Naive thymus-derived CD4-positive, alpha-beta T cell (primary cell): ENCODE measurements around the gene MARCHF10. TPM values are rescaled to one million over a fixed set of nuclear protein-coding genes. Genes with fewer than 3 reads are reported as not detected.
A peak's percentile ranks its signal among the peaks of the same experiment; 100 is the strongest.

Experiments used
- ATAC-seq: fragments of 150-1000 bp; cut with Tn5 transposase; 2 replicates; pipeline ENCODE4 v1.10.0; 2021; ENCODE audit warnings: mild to moderate bottlenecking, moderate library complexity
- CTCF ChIA-PET: fragments of 350-600 bp; sonication (Branson Sonifier 250); formaldehyde crosslinking; loops from one replicate; lab custom pipeline; 2021; ENCODE audit warnings: antibody characterized with exemption; lab: Charles Lee
- POLR2A ChIA-PET: fragments of 350-600 bp; sonication (Branson Sonifier 250); formaldehyde crosslinking; loops from one replicate; lab custom pipeline; 2021; ENCODE audit warnings: antibody characterized with exemption, inconsistent platforms; lab: Charles Lee
- DNase-seq, 9 donors: peaks; one replicate each; pipeline versions ENCODE4 v3.0.0 to v3.0.0-alpha.2; 2020 to 2022; ENCODE audit warnings: mixed read lengths in 1 of 9
- H3K27ac ChIP-seq: one replicate; pipeline ENCODE4 v1.7.0; 2013; ENCODE audit warnings: mild to moderate bottlenecking, low read depth, low read length, moderate library complexity
- H3K27me3 ChIP-seq, 2 donors: one replicate each; pipeline ENCODE4 v1.7.0; 2013; ENCODE audit warnings: low read length in 2 of 2, mild to moderate bottlenecking in 2 of 2, moderate library complexity in 2 of 2; ENCODE audit not compliant: control insufficient read depth in 2 of 2, insufficient read depth in 2 of 2
- H3K36me3 ChIP-seq, 3 experiments: 1 replicate in 2 of 3; 2 replicates in 1 of 3; pipeline ENCODE4 v1.7.0; 2013; ENCODE audit warnings: low read length in 3 of 3, mild to moderate bottlenecking in 3 of 3, moderate library complexity in 1 of 3; ENCODE audit not compliant: insufficient read depth in 3 of 3, control insufficient read depth in 2 of 3
- H3K4me1 ChIP-seq, 2 donors: one replicate each; pipeline ENCODE4 v1.7.0; 2013; ENCODE audit warnings: low read length in 2 of 2, mild to moderate bottlenecking in 2 of 2, moderate library complexity in 1 of 2; ENCODE audit not compliant: control insufficient read depth in 2 of 2, insufficient read depth in 2 of 2
- H3K4me3 ChIP-seq: 2 replicates; pipeline ENCODE4 v1.7.0; 2013; ENCODE audit warnings: mild to moderate bottlenecking, low read length
- H3K9me3 ChIP-seq, 3 experiments: 1 replicate in 2 of 3; 2 replicates in 1 of 3; pipeline ENCODE4 v1.7.0; 2013; ENCODE audit warnings: low read length in 3 of 3; ENCODE audit not compliant: control insufficient read depth in 2 of 3
- H3K27ac Mint-ChIP-seq, 9 donors: one replicate each; pipeline ENCODE4 v1.8.0; 2020 to 2022; ENCODE audit warnings: mixed read lengths in 9 of 9, mild to moderate bottlenecking in 8 of 9, moderate library complexity in 5 of 9, inconsistent platforms in 2 of 9
- H3K27me3 Mint-ChIP-seq, 5 donors: one replicate each; pipeline ENCODE4 v1.8.0; 2021 to 2022; ENCODE audit warnings: mixed read lengths in 5 of 5, mild to moderate bottlenecking in 1 of 5
- H3K36me3 Mint-ChIP-seq, 5 donors: one replicate each; pipeline ENCODE4 v1.8.0; 2020 to 2022; ENCODE audit warnings: mixed read lengths in 5 of 5, mild to moderate bottlenecking in 3 of 5, inconsistent platforms in 1 of 5
- H3K4me1 Mint-ChIP-seq, 7 donors: one replicate each; pipeline ENCODE4 v1.8.0; 2020 to 2022; ENCODE audit warnings: mixed read lengths in 7 of 7, mild to moderate bottlenecking in 3 of 7, inconsistent platforms in 1 of 7
- H3K4me3 Mint-ChIP-seq, 10 donors: one replicate each; pipeline ENCODE4 v1.8.0; 2020 to 2022; ENCODE audit warnings: mild to moderate bottlenecking in 10 of 10, mixed read lengths in 10 of 10, moderate library complexity in 6 of 10, inconsistent platforms in 2 of 10
- H3K9me3 Mint-ChIP-seq, 11 donors: one replicate each; pipeline ENCODE4 v1.8.0; 2020 to 2022; ENCODE audit warnings: mixed read lengths in 11 of 11, mild to moderate bottlenecking in 4 of 11, inconsistent platforms in 1 of 11, moderate library complexity in 1 of 11
- intact Hi-C, 2 donors: fragments of 100-400 bp; cut with micrococcal nuclease; formaldehyde crosslinking; loops; one replicate each; pipeline ENCODE4 v1.15.1; 2023
- polyA plus RNA-seq, 2 donors: library from polyadenylated mRNA; unstranded; fragments of 300-500 nt; fragmentation: Illumina TruSeq; gene quantifications; one replicate each; pipeline ENCODE4 v1.2.3, GENCODE V29; 2021
- total RNA-seq, 6 experiments: library from RNA in 5 of 6; stranded (reverse) in 5 of 6; gene quantifications; 1 replicate in 5 of 6; 2 replicates in 1 of 6; pipeline ENCODE4 v1.2.3 and lab custom pipeline; 2021 to 2026

Gene MARCHF10
- total and polyA plus RNA-seq, 7 experiments from 2014 or later, result 0.13 to 0.43 (median 0.29) TPM; not detected in 4

DNA sequence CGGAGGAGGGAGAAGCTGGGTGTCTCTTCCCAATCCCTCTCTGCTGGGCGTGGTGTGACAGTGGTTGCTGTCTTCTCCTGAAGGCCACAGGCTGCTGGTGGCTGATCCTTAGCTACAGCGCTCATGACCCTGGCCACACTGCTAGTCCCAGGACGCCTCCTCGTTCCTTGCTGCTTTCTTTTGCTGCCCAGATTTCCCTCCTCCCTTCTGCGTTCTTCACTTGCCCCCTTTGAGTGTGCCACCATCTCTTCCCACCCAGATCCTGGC lies 90.6 kb downstream of the MARCHF10 start:
- H3K36me3 Mint-ChIP-seq, result peaks cover 0 to 9% (median 0%) of the 10 kb centered on the region in 5 donors
- Histone ChIP-seq H3K36me3 (no peaks in the 10 kb centered on the region), H3K4me3 (no peak overlapping the region), H3K27me3 (no peaks in the 10 kb centered on the region), H3K27ac (no peak overlapping the region), H3K9me3 (no peaks in the 10 kb centered on the region), H3K4me1 (no peaks in the 10 kb centered on the region)
- peak overlapping the region in 1 of 9 donors; percentile 19 for H3K27ac Mint-ChIP-seq
- DNase-seq (no peak), ATAC-seq (no peak)
- intact Hi-C loops, result no loop called here
- peaks cover 0 to 4% (median 0%) of the 10 kb centered on the region in 7 donors for H3K4me1 Mint-ChIP-seq
- ChIA-PET CTCF (no interaction called here), POLR2A (no interaction called here)
- H3K4me3 Mint-ChIP-seq, result no peak overlapping the region
- peaks cover 0 to 42% (median 0%) of the 10 kb centered on the region in 5 donors for H3K27me3 Mint-ChIP-seq
- peaks cover 0 to 10% (median 0%) of the 10 kb centered on the region in 11 donors for H3K9me3 Mint-ChIP-seq

DNA sequence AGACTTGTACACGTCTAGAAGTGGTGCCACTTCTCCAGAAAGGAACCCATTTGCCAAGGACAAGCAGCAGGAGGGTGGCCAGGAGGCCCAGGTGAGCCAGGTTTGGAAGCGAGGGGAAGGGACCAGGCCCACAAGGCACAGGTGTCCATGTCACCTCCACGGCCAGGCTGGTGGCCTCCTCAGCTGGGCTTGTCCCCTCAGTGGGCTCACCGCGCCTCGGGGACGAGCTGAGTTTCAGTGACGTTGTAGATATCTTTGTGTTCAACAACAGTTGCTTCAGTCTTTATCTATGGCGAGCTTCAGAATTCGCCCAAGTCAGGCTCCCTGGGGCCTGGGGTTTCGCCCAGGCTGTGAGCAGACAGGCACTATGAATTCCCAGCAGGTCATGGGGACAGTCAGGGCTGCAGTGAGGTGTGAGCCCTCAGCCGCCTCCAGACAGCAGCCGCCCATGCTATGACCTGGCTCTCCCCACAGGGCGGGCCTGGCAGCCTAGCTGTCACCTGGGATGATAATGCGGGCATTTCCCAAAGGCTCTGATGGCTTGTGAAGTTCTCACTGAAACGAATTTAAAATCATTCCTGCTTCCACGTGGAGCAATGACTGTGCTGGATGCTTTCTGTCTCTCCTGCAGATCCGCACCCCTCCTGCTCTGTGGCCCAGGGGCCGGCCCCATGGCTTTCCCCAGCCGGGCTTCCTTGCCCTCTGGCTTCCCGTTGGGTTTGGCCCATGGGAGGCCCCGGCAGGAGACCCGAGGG lies 91.1 kb downstream of the MARCHF10 start:
- H3K36me3 Mint-ChIP-seq, result peaks cover 0 to 9% (median 0%) of the 10 kb centered on the region in 5 donors
- intact Hi-C loops, result no loop called here

DNA sequence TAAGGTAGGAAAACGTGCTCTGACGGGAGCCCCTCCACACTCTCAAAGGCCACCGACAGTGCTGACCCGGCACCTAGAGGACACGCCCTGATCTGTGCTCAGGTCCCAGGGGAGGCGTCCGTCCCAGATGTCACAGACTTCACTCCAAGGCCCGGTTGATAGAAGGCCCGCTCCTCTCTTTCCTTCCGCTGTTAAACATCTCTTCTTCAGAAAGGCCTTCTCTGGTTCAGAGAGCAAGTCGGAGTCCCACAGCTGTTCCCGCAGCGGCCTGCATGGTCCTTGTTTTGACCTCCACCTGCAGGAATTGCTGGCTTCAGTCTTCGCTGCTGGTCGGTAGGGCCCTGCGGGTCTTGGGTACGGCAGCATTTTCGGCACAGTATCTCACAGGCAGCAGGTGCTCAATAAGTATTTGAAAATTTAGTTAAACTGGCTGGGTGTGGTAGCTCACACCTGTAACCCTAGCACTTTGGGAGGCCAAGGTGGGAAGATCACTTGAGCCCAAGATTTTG lies 92.2 kb downstream of the MARCHF10 start:
- ChIA-PET CTCF (no interaction called here), POLR2A (no interaction called here)
- Histone ChIP-seq H3K27ac (no peak overlapping the region), H3K4me3 (no peak overlapping the region), H3K4me1 (no peaks in the 10 kb centered on the region), H3K36me3 (no peaks in the 10 kb centered on the region), H3K9me3 (no peaks in the 10 kb centered on the region), H3K27me3 (no peaks in the 10 kb centered on the region)
- H3K4me1 Mint-ChIP-seq, result peaks cover 0 to 4% (median 0%) of the 10 kb centered on the region in 7 donors
- peaks cover 0 to 31% (median 0%) of the 10 kb centered on the region in 5 donors for H3K27me3 Mint-ChIP-seq
- peaks cover 0 to 10% (median 0%) of the 10 kb centered on the region in 11 donors for H3K9me3 Mint-ChIP-seq
- H3K4me3 Mint-ChIP-seq, result no peak overlapping the region
- intact Hi-C loops, result no loop called here
- H3K36me3 Mint-ChIP-seq, result peaks cover 0 to 9% (median 0%) of the 10 kb centered on the region in 5 donors
- DNase-seq (no peak), ATAC-seq (no peak)
- no peak overlapping the region for H3K27ac Mint-ChIP-seq

More for the DNA sequence above, 91.1 kb downstream of the MARCHF10 start:
- Histone ChIP-seq H3K36me3 (no peaks in the 10 kb centered on the region), H3K4me3 (no peak overlapping the region), H3K27ac (no peak overlapping the region), H3K4me1 (no peaks in the 10 kb centered on the region), H3K9me3 (no peaks in the 10 kb centered on the region), H3K27me3 (no peaks in the 10 kb centered on the region)
- Mint-ChIP-seq H3K4me3 (no peak overlapping the region), H3K9me3 (peaks cover 0 to 10% (median 0%) of the 10 kb centered on the region in 11 donors), H3K4me1 (peaks cover 0 to 4% (median 0%) of the 10 kb centered on the region in 7 donors), H3K27ac (no peak overlapping the region), H3K27me3 (peaks cover 0 to 38% (median 0%) of the 10 kb centered on the region in 5 donors)
- DNase-seq, result no peak
- ATAC-seq, result no peak
- CTCF ChIA-PET, result no interaction called here
- POLR2A ChIA-PET, result no interaction called here

DNA sequence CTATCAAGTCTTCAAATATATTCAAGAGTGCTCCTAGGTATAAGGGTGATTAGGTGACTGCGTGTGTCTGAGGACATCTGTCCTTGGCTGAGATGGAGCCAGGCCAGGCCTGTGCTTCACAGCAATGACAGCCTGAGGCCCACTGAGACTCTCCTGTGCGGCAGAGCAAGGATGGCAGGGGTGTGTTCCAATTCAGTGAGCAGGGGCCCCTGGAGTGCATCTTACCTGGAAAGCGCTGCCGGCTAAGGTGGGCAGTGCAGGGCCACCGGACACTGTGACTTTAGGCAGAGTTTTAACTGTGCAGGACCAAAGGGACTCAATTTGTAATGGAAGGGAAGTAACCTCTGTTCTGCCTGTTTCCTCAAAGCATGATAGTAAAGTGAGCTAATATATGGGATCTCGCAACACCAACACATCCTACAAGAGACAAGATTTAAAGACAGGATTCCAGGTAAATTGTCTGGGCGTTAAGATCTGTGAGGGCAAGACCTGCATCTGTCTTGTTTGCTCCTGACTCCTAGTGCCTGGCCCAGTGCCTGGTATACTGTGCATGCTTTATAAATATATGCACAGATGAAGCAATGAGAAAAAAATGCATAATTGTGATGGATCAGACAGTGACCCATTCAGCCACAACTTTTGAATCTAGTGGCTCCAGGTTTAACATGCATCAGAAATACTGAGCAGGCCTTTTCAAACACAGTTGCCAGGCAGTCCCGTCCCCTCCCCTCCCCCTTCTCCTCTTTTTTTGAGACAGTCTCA lies 93.9 kb downstream of the MARCHF10 start:
- Mint-ChIP-seq H3K4me1 (peaks cover 0 to 3% (median 0%) of the 10 kb centered on the region in 7 donors), H3K36me3 (peaks cover 0 to 3% (median 0%) of the 10 kb centered on the region in 5 donors), H3K4me3 (no peak overlapping the region), H3K27me3 (peaks cover 0 to 24% (median 0%) of the 10 kb centered on the region in 5 donors), H3K9me3 (peaks cover 0 to under 1% (median 0%) of the 10 kb centered on the region in 11 donors), H3K27ac (peak overlapping the region in 1 of 9 donors; percentile 32)
- DNase-seq, result no peak
- Histone ChIP-seq H3K36me3 (no peaks in the 10 kb centered on the region), H3K27ac (no peak overlapping the region), H3K27me3 (no peaks in the 10 kb centered on the region), H3K4me1 (no peaks in the 10 kb centered on the region), H3K9me3 (no peaks in the 10 kb centered on the region), H3K4me3 (no peak overlapping the region)
- intact Hi-C loops, result no loop called here
- ChIA-PET CTCF (interaction anchor here (1.4 kb wide), 1 partner anchor 11 kb away, joined by 3 read pairs; no protein-coding TSS in a partner anchor), POLR2A (no interaction called here)
- no peak for ATAC-seq

DNA sequence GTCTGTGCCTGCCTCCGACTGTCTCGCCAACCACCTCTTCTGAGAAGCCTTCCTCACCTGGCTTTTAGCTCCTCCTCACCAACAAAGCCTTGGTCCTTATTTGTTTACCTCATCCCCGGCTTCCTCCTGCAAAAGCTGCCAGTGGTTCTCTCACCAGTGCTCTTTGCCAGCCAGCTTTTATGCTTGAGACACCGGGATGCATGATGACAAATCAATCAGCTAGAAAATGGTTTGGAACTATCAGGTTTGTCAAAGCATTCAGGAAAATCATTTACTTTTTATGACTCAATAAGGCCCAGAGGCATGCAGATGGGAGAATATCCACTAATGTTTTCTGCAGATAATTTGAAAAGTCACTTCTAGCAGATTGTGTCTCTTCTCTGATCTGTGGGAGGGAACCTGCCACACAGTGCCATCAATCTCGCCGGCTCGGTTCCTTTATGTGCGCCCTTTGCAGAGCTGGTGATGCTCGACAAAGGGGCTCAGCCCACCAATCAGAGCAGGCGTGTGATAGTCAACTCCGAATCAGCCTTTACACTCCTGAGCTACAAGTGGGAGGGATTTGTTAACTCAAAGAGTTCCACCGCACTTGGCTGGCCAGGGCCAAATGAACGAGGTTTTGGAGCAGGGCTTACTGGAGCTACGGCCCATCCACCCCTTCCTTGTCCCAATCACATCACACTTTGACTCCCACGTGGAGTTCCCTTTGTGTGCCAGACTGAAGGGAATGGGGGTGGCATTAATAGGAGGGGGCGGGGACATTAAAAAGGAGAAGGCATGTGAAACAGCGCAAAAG lies 94.8 kb downstream of the MARCHF10 start:
- H3K27me3 Mint-ChIP-seq, result peaks cover 0 to 17% (median 0%) of the 10 kb centered on the region in 5 donors
- Histone ChIP-seq H3K27ac (no peak overlapping the region), H3K27me3 (no peaks in the 10 kb centered on the region), H3K4me1 (no peaks in the 10 kb centered on the region), H3K36me3 (no peaks in the 10 kb centered on the region), H3K9me3 (no peaks in the 10 kb centered on the region), H3K4me3 (no peak overlapping the region)
- ChIA-PET POLR2A (no interaction called here), CTCF (interaction anchor here (1.4 kb wide), 1 partner anchor 12 kb away, joined by 3 read pairs; no protein-coding TSS in a partner anchor)
- ATAC-seq (no peak), DNase-seq (no peak)
- peaks cover 0 to 3% (median 0%) of the 10 kb centered on the region in 5 donors for H3K36me3 Mint-ChIP-seq
- H3K9me3 Mint-ChIP-seq, result no peaks in the 10 kb centered on the region
- no peak overlapping the region for H3K27ac Mint-ChIP-seq
- no peaks in the 10 kb centered on the region for H3K4me1 Mint-ChIP-seq
- intact Hi-C loops, result no loop called here
- H3K4me3 Mint-ChIP-seq, result no peak overlapping the region

DNA sequence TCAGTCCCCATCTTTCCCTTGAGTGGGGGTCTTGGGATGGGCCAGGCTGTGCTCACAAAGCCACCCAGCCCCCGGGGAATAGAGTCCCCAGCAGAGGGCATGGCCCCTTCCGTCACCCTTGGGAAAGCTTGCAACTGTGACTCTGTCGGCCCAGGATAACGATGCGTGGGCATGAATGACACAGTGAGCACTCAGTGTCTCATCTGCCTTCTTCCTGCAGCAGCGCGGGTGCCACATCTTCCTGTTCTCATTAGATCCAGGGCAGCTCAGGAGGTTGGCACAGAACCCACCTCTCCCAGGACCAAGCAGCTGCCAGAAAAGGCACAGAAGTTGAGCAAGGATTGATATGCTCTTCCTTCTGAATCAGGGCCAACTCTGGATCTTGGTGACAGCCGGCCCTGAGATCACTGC lies 95.9 kb downstream of the MARCHF10 start:
- intact Hi-C loops, result no loop called here
- Histone ChIP-seq H3K27me3 (no peaks in the 10 kb centered on the region), H3K27ac (no peak overlapping the region), H3K9me3 (no peaks in the 10 kb centered on the region), H3K4me1 (no peaks in the 10 kb centered on the region), H3K36me3 (no peaks in the 10 kb centered on the region), H3K4me3 (no peak overlapping the region)
- H3K4me3 Mint-ChIP-seq, result no peak overlapping the region
- no peak for DNase-seq
- no peaks in the 10 kb centered on the region for H3K4me1 Mint-ChIP-seq
- peak overlapping the region in 1 of 9 donors; percentile 59 for H3K27ac Mint-ChIP-seq
- H3K36me3 Mint-ChIP-seq, result no peaks in the 10 kb centered on the region
- no peak for ATAC-seq
- no peaks in the 10 kb centered on the region for H3K9me3 Mint-ChIP-seq
- ChIA-PET CTCF (interaction anchor here (0.9 kb wide), 1 partner anchor 257 kb away, joined by 4 read pairs; no protein-coding TSS in a partner anchor), POLR2A (no interaction called here)
- H3K27me3 Mint-ChIP-seq, result peaks cover 0 to 13% (median 0%) of the 10 kb centered on the region in 5 donors
